ENCODE results near the gene BARX1.
A peak's percentile ranks its signal among the peaks of the same experiment; 100 is the strongest.
"Not testable (repeated sequence)": the region's sequence is repeated elsewhere in the genome, so short reads cannot be mapped to it uniquely, and the experiment has no call there.

Gene BARX1

GRCh38 chr9:93965830-93966577 is 10.8 kb upstream of the BARX1 start:
- DNase-seq (ENCODE audit: low spot score): no peak

GRCh38 chr9:93964685-93965084 is 9.5 kb upstream of the BARX1 start:
- no peak for DNase-seq (ENCODE audit: low spot score)

GRCh38 chr9:93963969-93964368 is 8.8 kb upstream of the BARX1 start:
- DNase-seq (ENCODE audit: low spot score): no peak

GRCh38 chr9:93963489-93963888 is 8.3 kb upstream of the BARX1 start:
- not testable (repeated sequence) for DNase-seq (ENCODE audit: low spot score)

- peak; percentile 87 for DNase-seq (ENCODE audit: low spot score)
These were observed 7.6 kb upstream of the BARX1 start for GRCh38 chr9:93962561-93963440.

- DNase-seq (ENCODE audit: low spot score): no peak
These were observed 6.9 kb upstream of the BARX1 start for GRCh38 chr9:93962017-93962416.

- DNase-seq (ENCODE audit: low spot score): no peak
These were observed 6.1 kb upstream of the BARX1 start for GRCh38 chr9:93960971-93961841.

- no peak for DNase-seq (ENCODE audit: low spot score)
These were observed 5.2 kb upstream of the BARX1 start for GRCh38 chr9:93960221-93960970.

GRCh38 chr9:93959739-93960154 is 4.6 kb upstream of the BARX1 start:
- DNase-seq (ENCODE audit: low spot score): no peak

- no peak for DNase-seq (ENCODE audit: low spot score)
These were observed 3.9 kb upstream of the BARX1 start for GRCh38 chr9:93958819-93959682.

- DNase-seq (ENCODE audit: low spot score): no peak
These were observed 3.1 kb upstream of the BARX1 start for GRCh38 chr9:93958121-93958818.

- DNase-seq (ENCODE audit: low spot score): no peak
These were observed 1.0 kb upstream of the BARX1 start for GRCh38 chr9:93955981-93956784.

GRCh38 chr9:93954434-93955061 is 607 bp downstream of the BARX1 start:
- DNase-seq (ENCODE audit: low spot score): no peak

GRCh38 chr9:93953496-93954433 is 1.4 kb downstream of the BARX1 start:
- DNase-seq (ENCODE audit: low spot score): no peak

GRCh38 chr9:93952784-93953495 is 2.2 kb downstream of the BARX1 start:
- no peak for DNase-seq (ENCODE audit: low spot score)

GRCh38 chr9:93952119-93952783 is 2.9 kb downstream of the BARX1 start:
- DNase-seq (ENCODE audit: low spot score): no peak
